GM23338 (cell line): ENCODE results near the gene PMAIP1. TPM values are rescaled to one million over a fixed set of nuclear protein-coding genes. Genes with fewer than 3 reads are reported as not detected.

Experiments
- ATAC-seq: fragments of 200-7000 bp; cut with Tn5 transposase; 3 replicates; pipeline ENCODE4 v1.9.1; 2020
- DNase-seq: peaks from one replicate; pipeline ENCODE4 v3.0.0-alpha.2; 2015; ENCODE audit warnings: low spot score
- H2AFZ ChIP-seq: fragments of 200-600 bp; sonication (generic); 2 replicates; pipeline ENCODE4 v1.8.0; 2016; ENCODE audit warnings: antibody characterized with exemption, mild to moderate bottlenecking, moderate library complexity
- H3F3A ChIP-seq: fragments of 200-600 bp; sonication (generic); replicated peaks from 2 replicates; pipeline ENCODE4 v1.8.0; 2017; ENCODE audit warnings: antibody characterized with exemption, mixed run types, low read depth
- H3K27ac ChIP-seq: fragments of 200-600 bp; sonication (generic); 2 replicates; pipeline ENCODE4 v1.6.1; 2016; ENCODE audit warnings: low read depth
- H3K27me3 ChIP-seq: fragments of 200-600 bp; sonication (generic); 2 replicates; pipeline ENCODE4 v1.8.0; 2016; ENCODE audit warnings: mild to moderate bottlenecking, mixed run types, moderate library complexity; ENCODE audit not compliant: insufficient read depth
- H3K36me3 ChIP-seq: fragments of 200-600 bp; sonication (generic); 2 replicates; pipeline ENCODE4 v1.8.0; 2016; ENCODE audit warnings: mild to moderate bottlenecking; ENCODE audit not compliant: insufficient read depth
- H3K4me1 ChIP-seq: fragments of 200-600 bp; sonication (generic); 2 replicates; pipeline ENCODE4 v1.8.0; 2016; ENCODE audit warnings: mild to moderate bottlenecking, moderate library complexity; ENCODE audit not compliant: insufficient read depth
- H3K4me2 ChIP-seq: fragments of 200-600 bp; sonication (generic); 2 replicates; pipeline ENCODE4 v1.7.1; 2017; ENCODE audit warnings: mixed run types
- H3K4me3 ChIP-seq: fragments of 200-600 bp; sonication (generic); 2 replicates; pipeline ENCODE4 v1.6.1; 2016; ENCODE audit warnings: mixed run types
- H3K79me2 ChIP-seq: fragments of 200-600 bp; sonication (generic); replicated peaks from 2 replicates; pipeline ENCODE4 v1.8.0; 2017; ENCODE audit warnings: mild to moderate bottlenecking; ENCODE audit not compliant: insufficient read depth
- H3K9me2 ChIP-seq: fragments of 200-600 bp; sonication (generic); 2 replicates; pipeline ENCODE4 v1.8.0; 2017; ENCODE audit not compliant: insufficient read depth
- H4K20me1 ChIP-seq: fragments of 200-600 bp; sonication (generic); replicated peaks from 2 replicates; pipeline ENCODE4 v1.8.0; 2017; ENCODE audit warnings: mild to moderate bottlenecking; ENCODE audit not compliant: insufficient read depth
- H3K27ac Mint-ChIP-seq: 2 replicates; pipeline ENCODE4 v1.8.0; 2020; ENCODE audit warnings: inconsistent platforms, mild to moderate bottlenecking, moderate library complexity, mixed read lengths
- H3K27me3 Mint-ChIP-seq: 3 replicates; pipeline ENCODE4 v1.8.0; 2022; ENCODE audit warnings: low read depth, mild to moderate bottlenecking, moderate library complexity, mixed read lengths, inconsistent platforms; ENCODE audit not compliant: insufficient read depth, poor library complexity
- H3K36me3 Mint-ChIP-seq: 3 replicates; pipeline ENCODE4 v1.8.0; 2021; ENCODE audit warnings: low read depth, mild to moderate bottlenecking, inconsistent platforms, moderate library complexity, mixed read lengths
- H3K4me1 Mint-ChIP-seq: 3 replicates; pipeline ENCODE4 v1.8.0; 2020; ENCODE audit warnings: mild to moderate bottlenecking, inconsistent platforms, mixed read lengths
- H3K4me3 Mint-ChIP-seq: 3 replicates; pipeline ENCODE4 v1.8.0; 2021; ENCODE audit warnings: moderate library complexity, mild to moderate bottlenecking, inconsistent platforms, mixed read lengths
- H3K9me3 Mint-ChIP-seq: 3 replicates; pipeline ENCODE4 v1.8.0; 2020; ENCODE audit warnings: moderate library complexity, mild to moderate bottlenecking, inconsistent platforms, mixed read lengths
- CREB1 ChIP-seq: fragments of 250-450 bp; sonication (Bioruptor Pico); IDR thresholded peaks from 2 replicates; pipeline ENCODE4 v1.5.0; 2020; ENCODE audit warnings: low read depth, mild to moderate bottlenecking, moderate library complexity
- CTCF ChIP-seq, 2 experiments: fragments of 200-600 bp in 1 of 2; sonication (generic) in 1 of 2; conservative IDR thresholded peaks; 2 replicates each; pipeline versions ENCODE4 v1.5.1 to v1.6.1; 2016 to 2017; ENCODE audit warnings: antibody characterized with exemption in 2 of 2, low read depth in 2 of 2, mild to moderate bottlenecking in 2 of 2, moderate library complexity in 1 of 2
- EZH2phosphoT487 ChIP-seq: fragments of 200-600 bp; sonication (generic); IDR thresholded peaks from one replicate; pipeline ENCODE4 v1.8.1; 2018; ENCODE audit warnings: antibody characterized with exemption; ENCODE audit not compliant: unreplicated experiment
- JUNB ChIP-seq: IDR thresholded peaks from one replicate; pipeline ENCODE4 v1.6.1; 2016; ENCODE audit warnings: antibody characterized with exemption; ENCODE audit not compliant: unreplicated experiment
- NANOG ChIP-seq: IDR thresholded peaks from 2 replicates; pipeline ENCODE4 v1.6.1; 2016; ENCODE audit warnings: antibody characterized with exemption, borderline replicate concordance
- POLR2AphosphoS5 ChIP-seq: IDR thresholded peaks from 2 replicates; pipeline ENCODE4 v1.6.1; 2016; ENCODE audit warnings: antibody characterized with exemption, low read depth
- REST ChIP-seq: IDR thresholded peaks from one replicate; pipeline ENCODE4 v1.6.1; 2018; ENCODE audit warnings: antibody characterized with exemption; ENCODE audit not compliant: unreplicated experiment
- STAT1 ChIP-seq: IDR thresholded peaks from one replicate; pipeline ENCODE4 v1.6.1; 2016; ENCODE audit warnings: antibody characterized with exemption; ENCODE audit not compliant: unreplicated experiment
- ZNF114 ChIP-seq: fragments of 250-450 bp; sonication (Bioruptor Pico); IDR thresholded peaks from 2 replicates; pipeline ENCODE4 v1.5.0; 2020; ENCODE audit warnings: mild to moderate bottlenecking, moderate library complexity
- ZNF331 ChIP-seq: fragments of 250-450 bp; sonication (Bioruptor Pico); IDR thresholded peaks from 2 replicates; pipeline ENCODE4 v1.5.0; 2020; ENCODE audit warnings: low read depth, mild to moderate bottlenecking, moderate library complexity
- ZNF462 ChIP-seq: fragments of 250-450 bp; sonication (Bioruptor Pico); IDR thresholded peaks from 2 replicates; pipeline ENCODE4 v1.5.0; 2020; ENCODE audit warnings: mild to moderate bottlenecking, moderate library complexity
- polyA plus RNA-seq: library from polyadenylated mRNA; unstranded; fragments of >200 nt; fragmentation: Nextera tagmentation; extraction: Ambion mirVana; gene quantifications from 2 replicates; pipeline ENCODE4 v1.2.1, GENCODE V29; 2016
- total RNA-seq: library from RNA; depleted of rRNA; stranded (reverse); fragments of >200 nt; shearing (Covaris generic); gene quantifications from 2 replicates; pipeline ENCODE4 v1.2.3, GENCODE V29; 2014
- TF ChIP-seq, protein P1 (sequence below): IDR thresholded peaks from 2 replicates; pipeline ENCODE4 v1.6.1; 2016; ENCODE audit warnings: antibody characterized with exemption

The PMAIP1 gene
- total and polyA plus RNA-seq, 2 experiments from 2014 or later = 156 to 296 TPM

- Histone ChIP-seq H3K4me3 (no peak overlapping the region), H3K36me3 (no peaks in the 10 kb centered on the region), H3F3A (no peaks in the 10 kb centered on the region), H3K9me2 (peaks cover 5% of the 10 kb centered on the region; the same call in 1 of the 2 replicates), H3K27ac (no peak overlapping the region), H3K79me2 (no peaks in the 10 kb centered on the region), H2AFZ (no peak overlapping the region), H4K20me1 (no peaks in the 10 kb centered on the region), H3K4me1 (peaks cover 7% of the 10 kb centered on the region), H3K4me2 (0 out of 2 replicates have a peak overlapping the region, but pooled peaks have one; percentile 26), H3K27me3 (no peaks in the 10 kb centered on the region)
- ATAC-seq (peak; percentile 48), DNase-seq (peak; percentile 35)
- Mint-ChIP-seq H3K4me1 (peaks cover 13% of the 10 kb centered on the region), H3K27ac (peak overlapping the region; percentile 87; the same call in 1 of the 2 replicates), H3K9me3 (peaks cover 2% of the 10 kb centered on the region; the same call in 1 of the 3 replicates), H3K27me3 (peaks cover 12% of the 10 kb centered on the region), H3K4me3 (no peak overlapping the region), H3K36me3 (no peaks in the 10 kb centered on the region)
- no peak for TF ChIP-seq STAT1
- no peak for TF ChIP-seq JUNB
- TF ChIP-seq, protein P1, sequence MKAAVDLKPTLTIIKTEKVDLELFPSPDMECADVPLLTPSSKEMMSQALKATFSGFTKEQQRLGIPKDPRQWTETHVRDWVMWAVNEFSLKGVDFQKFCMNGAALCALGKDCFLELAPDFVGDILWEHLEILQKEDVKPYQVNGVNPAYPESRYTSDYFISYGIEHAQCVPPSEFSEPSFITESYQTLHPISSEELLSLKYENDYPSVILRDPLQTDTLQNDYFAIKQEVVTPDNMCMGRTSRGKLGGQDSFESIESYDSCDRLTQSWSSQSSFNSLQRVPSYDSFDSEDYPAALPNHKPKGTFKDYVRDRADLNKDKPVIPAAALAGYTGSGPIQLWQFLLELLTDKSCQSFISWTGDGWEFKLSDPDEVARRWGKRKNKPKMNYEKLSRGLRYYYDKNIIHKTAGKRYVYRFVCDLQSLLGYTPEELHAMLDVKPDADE = no peak
- TF ChIP-seq NANOG = no peak
- TF ChIP-seq EZH2phosphoT487 = no peak
- no peak for TF ChIP-seq REST
- no peak for TF ChIP-seq ZNF331
- no peak for TF ChIP-seq POLR2AphosphoS5
- TF ChIP-seq ZNF462 (CRISPR knock-in tag) = no peak
- TF ChIP-seq CREB1 (CRISPR knock-in tag) = no peak
- TF ChIP-seq ZNF114 = no peak
- TF ChIP-seq CTCF (conservative IDR thresholded peaks at IDR 0.05; ENCODE audit: low read depth in 2 of 2) = no peak
These were observed 17.6 kb downstream of the PMAIP1 start for GRCh38 chr18:59917422-59917821.
